Activated CD4-positive, alpha-beta T cell treated with anti-CD3 and anti-CD28 coated beads for 36 hours (primary cell): ENCODE measurements around the gene MCTP2. TPM values are rescaled to one million over a fixed set of nuclear protein-coding genes. Genes with fewer than 3 reads are reported as not detected.

Experiments used
- ATAC-seq: fragments of 200-7000 bp; cut with Tn5 transposase; one replicate; pipeline ENCODE4 v1.10.0; 2021; ENCODE audit warnings: mild to moderate bottlenecking, moderate library complexity
- CTCF ChIA-PET: fragments of 350-600 bp; sonication (Branson Sonifier 250); formaldehyde crosslinking; loops from one replicate; lab custom pipeline; 2021; ENCODE audit warnings: antibody characterized with exemption; lab: Charles Lee
- POLR2A ChIA-PET: fragments of 350-600 bp; sonication (Branson Sonifier 250); formaldehyde crosslinking; loops from one replicate; lab custom pipeline; 2021; ENCODE audit warnings: antibody characterized with exemption, inconsistent platforms; lab: Charles Lee
- DNase-seq: peaks from one replicate; pipeline ENCODE4 v3.0.0-alpha.2; 2020
- H3K27ac Mint-ChIP-seq: one replicate; pipeline ENCODE4 v1.8.0; 2021; ENCODE audit warnings: mixed read lengths
- H3K27me3 Mint-ChIP-seq: one replicate; pipeline ENCODE4 v1.8.0; 2021; ENCODE audit warnings: mixed read lengths
- H3K36me3 Mint-ChIP-seq: one replicate; pipeline ENCODE4 v1.8.0; 2021; ENCODE audit warnings: low read depth, mixed read lengths
- H3K4me1 Mint-ChIP-seq: one replicate; pipeline ENCODE4 v1.8.0; 2021; ENCODE audit warnings: mixed read lengths
- H3K4me3 Mint-ChIP-seq: one replicate; pipeline ENCODE4 v1.8.0; 2021; ENCODE audit warnings: mild to moderate bottlenecking, moderate library complexity, mixed read lengths
- H3K9me3 Mint-ChIP-seq: one replicate; pipeline ENCODE4 v1.8.0; 2021; ENCODE audit warnings: low read depth, mixed read lengths
- intact Hi-C, 2 experiments: fragments of 100-400 bp; cut with DNase I in 1 of 2; cut with micrococcal nuclease in 1 of 2; formaldehyde crosslinking; loops; one replicate each; pipeline versions ENCODE4 v1.14.2 to v1.15.1; 2022 to 2024; cut with DNase I, micrococcal nuclease
- total RNA-seq, 2 experiments: library from RNA; stranded (reverse); gene quantifications; one replicate each; pipeline ENCODE4 v1.2.3, GENCODE V29; 2021

Gene MCTP2
- total RNA-seq, 2 experiments from 2014 or later = 25.2 to 27.8 TPM

DNA sequence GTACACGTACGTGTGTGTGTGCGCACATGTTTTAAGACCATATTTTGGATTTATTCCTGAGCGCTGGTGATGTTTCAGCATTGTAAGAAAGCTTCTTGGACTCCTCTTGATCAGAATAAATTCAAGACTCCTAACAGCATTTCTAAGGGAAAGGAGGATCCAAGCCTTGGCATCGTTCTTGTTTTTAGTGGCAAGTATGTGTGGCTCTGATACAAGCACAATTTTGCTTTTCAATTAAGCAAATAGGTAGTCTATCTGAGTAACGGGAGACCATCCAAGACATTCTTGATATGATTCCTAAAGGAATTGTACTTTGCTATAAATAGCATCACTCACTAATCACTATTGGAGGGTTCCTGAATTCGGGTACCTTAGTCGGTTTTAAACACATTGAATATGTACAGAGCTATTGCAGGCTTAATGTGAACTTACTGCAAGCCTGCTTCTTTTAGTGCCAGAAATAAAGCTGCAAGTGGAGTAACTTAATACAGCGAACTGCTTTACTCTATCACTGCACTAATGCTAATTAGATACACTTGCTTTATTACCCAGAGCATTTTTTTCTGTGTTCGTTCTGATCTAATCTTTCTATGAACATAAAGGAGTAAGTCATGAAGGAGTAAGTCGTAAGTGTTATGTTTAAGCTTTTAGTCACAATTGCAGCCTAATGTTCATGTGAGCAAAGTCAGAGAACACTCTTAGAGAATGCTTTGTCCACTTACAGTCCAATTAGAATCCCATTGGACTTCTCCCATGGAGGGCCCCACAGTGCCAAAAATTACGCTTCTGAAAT is 186.3 kb downstream of the MCTP2 start:
- Mint-ChIP-seq H3K27me3 (no peaks in the 10 kb centered on the region), H3K4me3 (no peak overlapping the region), H3K9me3 (no peaks in the 10 kb centered on the region), H3K36me3 (peaks cover 4% of the 10 kb centered on the region), H3K4me1 (no peaks in the 10 kb centered on the region), H3K27ac (no peak overlapping the region)
- ChIA-PET POLR2A (no interaction called here), CTCF (no interaction called here)
- ATAC-seq = no peak
- intact Hi-C loops = loop anchor here in 1 of 2 experiments (10.0 kb wide), 1 partner anchor 253 kb away; no protein-coding TSS in a partner anchor
- DNase-seq = no peak

DNA sequence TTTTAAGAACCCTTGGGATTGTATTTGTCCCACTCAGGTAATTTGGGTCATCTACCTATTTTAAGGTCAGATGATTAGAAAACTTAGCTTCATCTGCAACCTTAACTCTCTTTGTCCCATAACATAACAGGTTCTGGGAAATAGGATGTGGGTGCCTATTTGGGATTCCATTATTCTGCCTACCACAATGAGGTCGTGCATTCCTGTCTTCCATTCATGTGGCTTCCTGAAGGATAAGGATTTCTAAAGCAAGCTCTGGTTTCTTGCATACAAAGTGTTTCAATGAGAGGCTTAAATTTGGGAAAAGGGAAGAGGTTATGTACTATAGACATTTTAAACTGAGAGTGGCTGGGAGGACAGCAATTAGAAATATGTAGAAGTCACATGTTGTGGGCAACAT is 190.3 kb downstream of the MCTP2 start:
- intact Hi-C loops = no loop called here
- no peaks in the 10 kb centered on the region for H3K27me3 Mint-ChIP-seq
- peaks cover 4% of the 10 kb centered on the region for H3K36me3 Mint-ChIP-seq
- ChIA-PET CTCF (no interaction called here), POLR2A (no interaction called here)
- no peaks in the 10 kb centered on the region for H3K4me1 Mint-ChIP-seq
- ATAC-seq (no peak), DNase-seq (no peak)
- no peak overlapping the region for H3K27ac Mint-ChIP-seq
- no peak overlapping the region for H3K4me3 Mint-ChIP-seq
- H3K9me3 Mint-ChIP-seq = no peaks in the 10 kb centered on the region

DNA sequence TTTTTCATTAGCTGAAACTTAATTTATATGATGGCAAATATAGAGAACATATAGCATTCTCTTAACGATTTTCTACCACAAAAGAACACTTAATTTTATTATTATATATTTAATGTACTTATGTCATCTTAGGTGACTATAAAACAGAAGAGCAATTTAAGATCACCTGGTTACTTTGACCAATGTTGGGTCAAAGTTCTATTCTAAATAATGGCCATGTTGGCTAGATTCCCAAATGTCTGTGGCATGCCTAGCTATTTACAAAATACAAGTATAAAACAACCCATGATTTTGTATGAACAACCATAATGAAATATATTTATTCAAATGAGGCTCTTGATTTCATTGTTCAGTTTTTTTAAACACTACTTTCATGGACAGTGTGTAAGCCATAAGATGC is 200.9 kb downstream of the MCTP2 start:
- Mint-ChIP-seq H3K36me3 (peaks cover 5% of the 10 kb centered on the region), H3K4me1 (no peaks in the 10 kb centered on the region), H3K27me3 (no peaks in the 10 kb centered on the region), H3K4me3 (no peak overlapping the region), H3K9me3 (peaks cover 2% of the 10 kb centered on the region), H3K27ac (no peak overlapping the region)
- ChIA-PET POLR2A (no interaction called here), CTCF (no interaction called here)
- DNase-seq (no peak), ATAC-seq (no peak)
- intact Hi-C loops = no loop called here

DNA sequence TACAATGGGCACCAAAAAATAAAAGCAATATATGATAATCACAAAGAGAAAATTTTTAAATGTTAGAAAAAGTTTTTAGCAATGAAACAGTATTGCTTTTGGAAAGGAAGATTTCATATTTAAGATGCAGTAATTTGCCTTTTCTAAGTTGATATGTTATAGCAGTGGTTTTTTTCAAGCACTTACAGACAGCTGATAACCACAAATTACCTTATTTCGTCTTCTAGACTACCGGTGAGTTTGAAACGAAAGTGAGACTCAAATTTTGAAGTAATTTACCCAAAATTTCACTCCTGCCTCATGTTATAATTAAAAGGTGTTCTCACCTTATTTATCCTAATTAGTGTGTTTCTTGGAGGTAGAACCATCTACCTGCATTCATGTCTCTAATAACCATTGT is 207.8 kb downstream of the MCTP2 start:
- intact Hi-C loops = no loop called here
- DNase-seq = no peak
- ATAC-seq = no peak
- H3K4me1 Mint-ChIP-seq = no peaks in the 10 kb centered on the region
- ChIA-PET POLR2A (interaction anchor here (0.6 kb wide), 1 partner anchor 9 kb away, joined by 3 read pairs; no protein-coding TSS in a partner anchor), CTCF (no interaction called here)
- no peaks in the 10 kb centered on the region for H3K9me3 Mint-ChIP-seq
- no peak overlapping the region for H3K27ac Mint-ChIP-seq
- peaks cover 11% of the 10 kb centered on the region for H3K36me3 Mint-ChIP-seq
- H3K27me3 Mint-ChIP-seq = no peaks in the 10 kb centered on the region
- H3K4me3 Mint-ChIP-seq = no peak overlapping the region

DNA sequence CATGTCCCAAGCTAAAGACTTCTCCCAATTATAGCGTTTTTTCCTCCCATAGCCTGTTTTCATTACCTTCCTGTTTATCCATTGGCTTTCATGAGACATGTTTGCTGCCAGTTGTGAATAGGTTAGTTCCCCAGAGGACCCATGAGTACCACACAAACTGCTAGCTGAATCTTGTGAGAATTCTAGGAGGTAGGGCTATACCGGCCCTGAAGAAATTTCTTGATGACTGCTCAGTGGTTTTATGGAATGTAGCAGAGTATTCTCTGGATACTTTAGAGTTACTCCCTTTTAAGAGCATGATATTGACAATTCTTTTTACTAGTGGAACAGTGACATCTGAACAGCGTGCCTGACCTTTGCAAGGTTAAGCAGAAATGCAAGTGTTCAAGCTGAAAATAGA is 210.4 kb downstream of the MCTP2 start:
- H3K27me3 Mint-ChIP-seq = no peaks in the 10 kb centered on the region
- H3K36me3 Mint-ChIP-seq = peaks cover 15% of the 10 kb centered on the region
- ChIA-PET CTCF (no interaction called here), POLR2A (no interaction called here)
- DNase-seq (no peak), ATAC-seq (no peak)
- no peak overlapping the region for H3K27ac Mint-ChIP-seq
- no peaks in the 10 kb centered on the region for H3K4me1 Mint-ChIP-seq
- intact Hi-C loops = no loop called here
- H3K4me3 Mint-ChIP-seq = no peak overlapping the region
- no peaks in the 10 kb centered on the region for H3K9me3 Mint-ChIP-seq

DNA sequence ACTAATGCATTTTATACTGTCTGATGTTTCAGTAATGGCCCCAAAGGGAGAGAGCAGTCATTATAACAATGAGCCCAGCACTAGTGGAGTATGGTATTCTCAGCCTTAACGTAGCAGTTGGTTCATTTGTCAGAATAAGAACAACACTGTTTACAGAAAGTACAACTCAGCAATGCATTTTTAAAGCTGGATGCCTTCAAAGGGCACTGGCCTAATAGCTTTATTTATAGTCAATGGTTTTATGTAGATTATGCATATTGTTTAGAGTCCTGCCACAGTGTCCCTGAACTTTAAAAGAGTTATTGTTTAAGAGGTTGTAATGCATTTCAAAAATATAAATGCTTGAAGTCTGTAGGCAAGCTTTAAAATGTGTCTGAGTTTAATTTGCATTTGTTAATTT is 211.1 kb downstream of the MCTP2 start:
- Mint-ChIP-seq H3K36me3 (peaks cover 15% of the 10 kb centered on the region), H3K4me3 (no peak overlapping the region), H3K4me1 (no peaks in the 10 kb centered on the region), H3K9me3 (no peaks in the 10 kb centered on the region), H3K27me3 (no peaks in the 10 kb centered on the region), H3K27ac (no peak overlapping the region)
- CTCF ChIA-PET = no interaction called here
- no peak for ATAC-seq
- DNase-seq = no peak
- POLR2A ChIA-PET = no interaction called here
- intact Hi-C loops = no loop called here

DNA sequence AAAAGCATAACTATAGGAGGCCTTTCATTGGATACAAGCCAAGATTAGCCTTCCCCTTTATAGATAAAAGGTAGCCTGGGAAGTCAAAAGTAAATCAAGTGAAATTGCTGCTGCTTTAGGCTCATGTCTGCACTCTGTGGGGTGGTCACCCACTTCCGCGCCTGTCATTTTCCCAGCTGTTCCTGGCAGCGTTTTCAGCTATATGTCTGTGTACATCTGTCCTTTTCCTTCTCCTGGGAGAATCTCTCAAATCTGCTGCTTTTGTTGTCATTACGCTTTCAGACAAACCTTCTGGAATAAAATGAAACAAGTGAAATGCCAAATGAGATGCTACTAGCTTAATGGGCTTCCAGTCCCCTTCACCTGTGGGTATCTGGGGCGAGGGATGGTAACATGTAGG is 211.8 kb downstream of the MCTP2 start:
- DNase-seq (no peak), ATAC-seq (no peak)
- H3K36me3 Mint-ChIP-seq = peaks cover 15% of the 10 kb centered on the region
- no peak overlapping the region for H3K27ac Mint-ChIP-seq
- no peaks in the 10 kb centered on the region for H3K4me1 Mint-ChIP-seq
- no peaks in the 10 kb centered on the region for H3K9me3 Mint-ChIP-seq
- CTCF ChIA-PET = interaction anchor here (0.8 kb wide), 1 partner anchor 44 kb away, joined by 5 read pairs; no protein-coding TSS in a partner anchor
- POLR2A ChIA-PET = no interaction called here
- H3K4me3 Mint-ChIP-seq = no peak overlapping the region
- intact Hi-C loops = no loop called here
- H3K27me3 Mint-ChIP-seq = no peaks in the 10 kb centered on the region

DNA sequence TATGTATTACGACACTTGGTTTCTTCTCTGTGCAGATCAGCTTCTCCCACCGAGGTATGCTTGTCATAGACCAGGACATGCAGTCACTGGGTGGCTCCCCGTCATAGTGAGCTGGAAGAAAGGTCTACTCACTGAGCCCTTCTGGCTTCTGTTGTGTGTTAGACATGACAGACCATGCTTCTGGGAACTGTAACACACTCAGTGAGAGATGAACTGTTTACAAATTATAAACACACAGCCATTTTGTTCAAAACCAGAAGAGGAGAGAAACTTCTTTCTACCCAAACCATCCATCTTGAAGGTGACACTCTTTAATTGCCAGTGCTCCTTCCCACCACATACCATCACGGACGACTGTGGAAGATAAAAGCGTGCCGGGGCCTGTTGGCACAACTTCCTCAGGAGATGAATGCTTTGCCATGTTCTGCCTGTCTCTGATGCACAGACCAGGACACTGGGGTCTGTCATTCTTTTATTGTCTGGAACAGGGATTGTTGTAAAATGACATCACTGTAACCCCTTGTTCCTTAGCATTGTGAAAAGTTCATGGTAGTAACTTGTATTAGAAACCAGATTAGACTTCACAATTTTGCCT is 214.3 kb downstream of the MCTP2 start:
- Mint-ChIP-seq H3K9me3 (no peaks in the 10 kb centered on the region), H3K4me1 (no peaks in the 10 kb centered on the region), H3K27ac (no peak overlapping the region), H3K27me3 (no peaks in the 10 kb centered on the region), H3K4me3 (no peak overlapping the region), H3K36me3 (peaks cover 11% of the 10 kb centered on the region)
- ChIA-PET CTCF (no interaction called here), POLR2A (no interaction called here)
- ATAC-seq (no peak), DNase-seq (no peak)
- intact Hi-C loops = no loop called here

DNA sequence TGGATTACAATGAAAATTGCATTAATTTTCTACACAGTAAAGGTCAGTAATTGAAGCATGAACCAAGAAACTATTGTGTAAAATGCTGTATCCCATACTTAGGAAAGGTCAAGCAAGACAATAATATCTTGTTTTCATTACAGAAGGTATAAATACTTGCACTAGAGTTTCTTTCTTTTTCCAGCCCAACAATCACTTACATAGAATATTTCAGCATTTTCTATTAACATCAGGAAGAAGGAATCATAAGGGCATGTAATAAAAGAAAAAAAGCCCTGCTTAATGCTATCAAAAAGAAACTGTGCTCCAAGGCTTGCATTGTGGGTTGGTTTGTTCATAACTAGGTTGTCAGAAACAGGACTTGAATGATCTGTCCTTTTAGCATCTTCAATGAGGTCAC is 215.1 kb downstream of the MCTP2 start:
- Mint-ChIP-seq H3K4me3 (no peak overlapping the region), H3K36me3 (peaks cover 11% of the 10 kb centered on the region), H3K4me1 (no peaks in the 10 kb centered on the region), H3K27me3 (no peaks in the 10 kb centered on the region), H3K9me3 (no peaks in the 10 kb centered on the region), H3K27ac (no peak overlapping the region)
- ChIA-PET POLR2A (no interaction called here), CTCF (no interaction called here)
- intact Hi-C loops = no loop called here
- no peak for ATAC-seq
- DNase-seq = no peak

DNA sequence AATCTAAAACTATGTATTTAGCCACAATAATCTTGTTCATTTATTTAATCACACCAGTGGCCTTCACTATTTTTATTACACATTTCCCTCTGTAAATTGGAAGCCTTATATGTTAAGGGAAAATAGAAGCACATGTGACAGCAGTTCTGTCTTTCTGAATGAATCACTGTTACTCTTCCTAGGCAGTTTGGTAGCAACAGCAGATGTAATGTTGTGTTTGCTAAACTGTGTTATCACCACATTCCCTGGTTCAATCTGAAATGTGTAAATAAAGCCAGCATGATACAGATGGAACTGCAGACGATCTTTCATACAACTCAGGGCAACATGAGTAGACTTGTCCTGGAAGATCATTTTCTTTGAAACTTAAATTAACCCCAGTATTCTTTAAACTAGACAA is 220.1 kb downstream of the MCTP2 start:
- CTCF ChIA-PET = no interaction called here
- H3K27ac Mint-ChIP-seq = no peak overlapping the region
- intact Hi-C loops = no loop called here
- POLR2A ChIA-PET = no interaction called here
- H3K4me1 Mint-ChIP-seq = no peaks in the 10 kb centered on the region
- DNase-seq (no peak), ATAC-seq (no peak)
- H3K9me3 Mint-ChIP-seq = no peaks in the 10 kb centered on the region
- H3K27me3 Mint-ChIP-seq = no peaks in the 10 kb centered on the region
- no peaks in the 10 kb centered on the region for H3K36me3 Mint-ChIP-seq
- H3K4me3 Mint-ChIP-seq = no peak overlapping the region

DNA sequence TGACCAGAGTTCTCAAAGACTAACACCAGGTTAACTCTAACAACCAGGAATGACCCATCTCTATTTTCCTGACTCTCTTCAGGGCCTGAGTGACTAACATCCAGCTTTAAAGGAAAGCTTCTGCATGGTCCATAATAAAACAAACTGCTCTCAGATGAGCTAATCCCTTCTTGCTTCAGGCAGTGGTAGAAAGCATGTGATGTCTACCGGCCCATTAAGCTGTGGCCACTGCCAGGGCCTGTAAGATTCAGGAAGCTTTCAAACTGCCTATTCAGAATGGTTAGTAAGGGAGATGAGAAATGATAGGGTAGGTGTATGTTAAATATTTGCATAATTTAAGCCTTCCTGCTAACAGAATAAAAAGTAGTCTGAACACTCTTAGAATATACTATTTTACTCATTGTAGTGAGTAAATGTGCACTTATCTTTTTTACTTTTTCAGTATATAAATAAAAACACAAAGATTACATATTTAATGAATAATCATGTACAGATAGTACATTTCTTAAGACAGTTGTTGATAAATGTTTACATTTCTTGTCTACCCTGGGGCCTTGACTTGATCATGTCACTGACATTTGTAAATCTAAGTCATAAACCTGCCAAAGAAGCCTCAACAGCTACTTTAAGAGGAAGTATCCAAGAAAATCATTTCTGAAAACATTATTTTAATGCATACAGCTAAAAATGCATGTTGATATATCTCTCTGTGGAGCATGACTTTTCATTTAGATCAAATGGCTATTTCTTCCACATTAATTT is 222.0 kb downstream of the MCTP2 start:
- Mint-ChIP-seq H3K4me3 (no peak overlapping the region), H3K27ac (no peak overlapping the region), H3K9me3 (no peaks in the 10 kb centered on the region), H3K27me3 (no peaks in the 10 kb centered on the region), H3K36me3 (peaks cover 2% of the 10 kb centered on the region), H3K4me1 (no peaks in the 10 kb centered on the region)
- ChIA-PET POLR2A (no interaction called here), CTCF (no interaction called here)
- intact Hi-C loops = no loop called here
- DNase-seq = no peak
- no peak for ATAC-seq

DNA sequence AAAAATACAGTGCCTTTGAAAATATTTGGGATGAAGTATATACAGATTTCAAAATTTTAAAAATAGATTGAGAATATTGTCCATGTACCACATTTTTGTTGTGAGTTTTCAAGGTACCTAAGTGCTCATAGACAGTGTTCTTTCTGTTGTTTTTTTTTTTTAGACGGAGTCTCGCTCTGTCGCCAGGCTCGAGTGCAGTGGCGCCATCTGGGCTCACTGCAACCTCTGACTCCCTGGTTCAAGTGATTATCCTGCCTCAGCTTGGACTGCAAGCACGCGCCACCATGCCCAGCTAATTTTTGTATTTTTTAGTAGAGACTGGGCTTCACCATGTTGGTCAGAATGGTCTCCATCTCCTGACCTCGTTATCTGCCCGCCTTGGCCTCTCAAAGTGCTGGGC is 223.9 kb downstream of the MCTP2 start:
- intact Hi-C loops = no loop called here
- no peak for ATAC-seq

More for the DNA sequence above, 223.9 kb downstream of the MCTP2 start:
- no peaks in the 10 kb centered on the region for H3K27me3 Mint-ChIP-seq
- no peak overlapping the region for H3K4me3 Mint-ChIP-seq
- ChIA-PET POLR2A (no interaction called here), CTCF (no interaction called here)
- no peaks in the 10 kb centered on the region for H3K4me1 Mint-ChIP-seq
- DNase-seq = no peak
- H3K9me3 Mint-ChIP-seq = no peaks in the 10 kb centered on the region
- H3K36me3 Mint-ChIP-seq = peaks cover 6% of the 10 kb centered on the region
- H3K27ac Mint-ChIP-seq = no peak overlapping the region
